GM23338 (cell line): ENCODE measurements around the gene CARNS1. TPM values are rescaled to one million over a fixed set of nuclear protein-coding genes. Genes with fewer than 3 reads are reported as not detected.

ENCODE experiments used
- ATAC-seq: fragments of 200-7000 bp; cut with Tn5 transposase; 3 replicates; pipeline ENCODE4 v1.9.1; 2020
- DNase-seq: peaks from one replicate; pipeline ENCODE4 v3.0.0-alpha.2; 2015; ENCODE audit warnings: low spot score
- H2AFZ ChIP-seq: fragments of 200-600 bp; sonication (generic); 2 replicates; pipeline ENCODE4 v1.8.0; 2016; ENCODE audit warnings: antibody characterized with exemption, mild to moderate bottlenecking, moderate library complexity
- H3F3A ChIP-seq: fragments of 200-600 bp; sonication (generic); replicated peaks from 2 replicates; pipeline ENCODE4 v1.8.0; 2017; ENCODE audit warnings: antibody characterized with exemption, mixed run types, low read depth
- H3K27ac ChIP-seq: fragments of 200-600 bp; sonication (generic); 2 replicates; pipeline ENCODE4 v1.6.1; 2016; ENCODE audit warnings: low read depth
- H3K27me3 ChIP-seq: fragments of 200-600 bp; sonication (generic); 2 replicates; pipeline ENCODE4 v1.8.0; 2016; ENCODE audit warnings: mild to moderate bottlenecking, mixed run types, moderate library complexity; ENCODE audit not compliant: insufficient read depth
- H3K36me3 ChIP-seq: fragments of 200-600 bp; sonication (generic); 2 replicates; pipeline ENCODE4 v1.8.0; 2016; ENCODE audit warnings: mild to moderate bottlenecking; ENCODE audit not compliant: insufficient read depth
- H3K4me1 ChIP-seq: fragments of 200-600 bp; sonication (generic); 2 replicates; pipeline ENCODE4 v1.8.0; 2016; ENCODE audit warnings: mild to moderate bottlenecking, moderate library complexity; ENCODE audit not compliant: insufficient read depth
- H3K4me2 ChIP-seq: fragments of 200-600 bp; sonication (generic); 2 replicates; pipeline ENCODE4 v1.7.1; 2017; ENCODE audit warnings: mixed run types
- H3K4me3 ChIP-seq: fragments of 200-600 bp; sonication (generic); 2 replicates; pipeline ENCODE4 v1.6.1; 2016; ENCODE audit warnings: mixed run types
- H3K79me2 ChIP-seq: fragments of 200-600 bp; sonication (generic); replicated peaks from 2 replicates; pipeline ENCODE4 v1.8.0; 2017; ENCODE audit warnings: mild to moderate bottlenecking; ENCODE audit not compliant: insufficient read depth
- H3K9me2 ChIP-seq: fragments of 200-600 bp; sonication (generic); 2 replicates; pipeline ENCODE4 v1.8.0; 2017; ENCODE audit not compliant: insufficient read depth
- H4K20me1 ChIP-seq: fragments of 200-600 bp; sonication (generic); replicated peaks from 2 replicates; pipeline ENCODE4 v1.8.0; 2017; ENCODE audit warnings: mild to moderate bottlenecking; ENCODE audit not compliant: insufficient read depth
- H3K27ac Mint-ChIP-seq: 2 replicates; pipeline ENCODE4 v1.8.0; 2020; ENCODE audit warnings: inconsistent platforms, mild to moderate bottlenecking, moderate library complexity, mixed read lengths
- H3K27me3 Mint-ChIP-seq: 3 replicates; pipeline ENCODE4 v1.8.0; 2022; ENCODE audit warnings: low read depth, mild to moderate bottlenecking, moderate library complexity, mixed read lengths, inconsistent platforms; ENCODE audit not compliant: insufficient read depth, poor library complexity
- H3K36me3 Mint-ChIP-seq: 3 replicates; pipeline ENCODE4 v1.8.0; 2021; ENCODE audit warnings: low read depth, mild to moderate bottlenecking, inconsistent platforms, moderate library complexity, mixed read lengths
- H3K4me1 Mint-ChIP-seq: 3 replicates; pipeline ENCODE4 v1.8.0; 2020; ENCODE audit warnings: mild to moderate bottlenecking, inconsistent platforms, mixed read lengths
- H3K4me3 Mint-ChIP-seq: 3 replicates; pipeline ENCODE4 v1.8.0; 2021; ENCODE audit warnings: moderate library complexity, mild to moderate bottlenecking, inconsistent platforms, mixed read lengths
- H3K9me3 Mint-ChIP-seq: 3 replicates; pipeline ENCODE4 v1.8.0; 2020; ENCODE audit warnings: moderate library complexity, mild to moderate bottlenecking, inconsistent platforms, mixed read lengths
- CREB1 ChIP-seq: fragments of 250-450 bp; sonication (Bioruptor Pico); IDR thresholded peaks from 2 replicates; pipeline ENCODE4 v1.5.0; 2020; ENCODE audit warnings: low read depth, mild to moderate bottlenecking, moderate library complexity
- EZH2phosphoT487 ChIP-seq: fragments of 200-600 bp; sonication (generic); IDR thresholded peaks from one replicate; pipeline ENCODE4 v1.8.1; 2018; ENCODE audit warnings: antibody characterized with exemption; ENCODE audit not compliant: unreplicated experiment
- NANOG ChIP-seq: IDR thresholded peaks from 2 replicates; pipeline ENCODE4 v1.6.1; 2016; ENCODE audit warnings: antibody characterized with exemption, borderline replicate concordance
- POLR2AphosphoS5 ChIP-seq: IDR thresholded peaks from 2 replicates; pipeline ENCODE4 v1.6.1; 2016; ENCODE audit warnings: antibody characterized with exemption, low read depth
- STAT1 ChIP-seq: IDR thresholded peaks from one replicate; pipeline ENCODE4 v1.6.1; 2016; ENCODE audit warnings: antibody characterized with exemption; ENCODE audit not compliant: unreplicated experiment
- ZNF114 ChIP-seq: fragments of 250-450 bp; sonication (Bioruptor Pico); IDR thresholded peaks from 2 replicates; pipeline ENCODE4 v1.5.0; 2020; ENCODE audit warnings: mild to moderate bottlenecking, moderate library complexity
- ZNF331 ChIP-seq: fragments of 250-450 bp; sonication (Bioruptor Pico); IDR thresholded peaks from 2 replicates; pipeline ENCODE4 v1.5.0; 2020; ENCODE audit warnings: low read depth, mild to moderate bottlenecking, moderate library complexity
- polyA plus RNA-seq: library from polyadenylated mRNA; unstranded; fragments of >200 nt; fragmentation: Nextera tagmentation; extraction: Ambion mirVana; gene quantifications from 2 replicates; pipeline ENCODE4 v1.2.1, GENCODE V29; 2016
- total RNA-seq: library from RNA; depleted of rRNA; stranded (reverse); fragments of >200 nt; shearing (Covaris generic); gene quantifications from 2 replicates; pipeline ENCODE4 v1.2.3, GENCODE V29; 2014
- TF ChIP-seq, protein P1 (sequence below): IDR thresholded peaks from 2 replicates; pipeline ENCODE4 v1.6.1; 2016; ENCODE audit warnings: antibody characterized with exemption
- TF ChIP-seq, protein P2 (sequence below): IDR thresholded peaks from one replicate; pipeline ENCODE4 v1.6.1; 2018; ENCODE audit warnings: antibody characterized with exemption; ENCODE audit not compliant: unreplicated experiment
- TF ChIP-seq, protein P3 (sequence below): fragments of 250-450 bp; sonication (Bioruptor Pico); IDR thresholded peaks from 2 replicates; pipeline ENCODE4 v1.5.0; 2020; ENCODE audit warnings: mild to moderate bottlenecking, moderate library complexity
- TF ChIP-seq, protein P4 (sequence below), 2 experiments: fragments of 200-600 bp in 1 of 2; sonication (generic) in 1 of 2; conservative IDR thresholded peaks; 2 replicates each; pipeline versions ENCODE4 v1.5.1 to v1.6.1; 2016 to 2017; ENCODE audit warnings: antibody characterized with exemption in 2 of 2, low read depth in 2 of 2, mild to moderate bottlenecking in 2 of 2, moderate library complexity in 1 of 2

CARNS1 gene
- total and polyA plus RNA-seq, 2 experiments from 2014 or later, result 0.52 to 0.76 TPM

DNA sequence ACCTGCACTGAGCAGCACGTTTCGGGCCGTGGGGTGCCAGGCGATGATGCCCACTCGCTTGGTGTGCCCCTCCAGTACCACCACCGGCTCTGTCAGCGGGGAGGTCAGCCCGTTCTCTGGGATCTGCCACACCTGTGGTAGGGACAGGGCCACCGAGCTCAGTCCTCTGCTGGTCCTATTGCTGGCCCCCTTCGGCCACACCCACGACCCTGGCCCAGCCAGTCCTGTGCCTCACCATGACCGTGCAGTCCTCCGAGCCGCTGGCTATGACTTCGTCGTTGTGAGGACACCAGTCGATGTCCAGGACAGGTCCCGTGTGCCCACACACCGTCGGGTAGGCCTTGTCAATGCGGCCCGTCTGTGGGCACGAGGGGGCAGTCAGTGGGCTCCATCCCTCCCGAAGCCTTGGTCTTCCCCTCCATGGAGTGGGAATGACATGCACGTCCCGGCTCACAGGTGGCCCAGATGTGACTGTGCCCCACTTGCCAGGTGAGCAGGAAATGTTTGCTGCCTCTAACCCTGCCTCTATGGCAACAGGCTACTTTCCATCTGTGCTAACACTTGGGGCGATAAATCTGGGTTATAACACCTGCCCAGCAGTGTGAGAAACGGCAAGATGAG is 26.4 kb downstream of the CARNS1 start:
- DNase-seq, result no peak
- Mint-ChIP-seq H3K36me3 (peaks cover 25% of the 10 kb centered on the region), H3K27ac (no peak overlapping the region), H3K4me3 (peak overlapping the region; percentile 88), H3K27me3 (peaks cover 19% of the 10 kb centered on the region), H3K4me1 (peaks cover 17% of the 10 kb centered on the region), H3K9me3 (no peaks in the 10 kb centered on the region)
- H3K4me1 ChIP-seq, result peaks cover 14% of the 10 kb centered on the region; the same call in 1 of the 2 replicates
- no peaks in the 10 kb centered on the region for H3K9me2 ChIP-seq
- no peak overlapping the region for H3K4me3 ChIP-seq
- ATAC-seq, result no peak
- H3K79me2 ChIP-seq, result no peaks in the 10 kb centered on the region
- TF ChIP-seq, protein P1, sequence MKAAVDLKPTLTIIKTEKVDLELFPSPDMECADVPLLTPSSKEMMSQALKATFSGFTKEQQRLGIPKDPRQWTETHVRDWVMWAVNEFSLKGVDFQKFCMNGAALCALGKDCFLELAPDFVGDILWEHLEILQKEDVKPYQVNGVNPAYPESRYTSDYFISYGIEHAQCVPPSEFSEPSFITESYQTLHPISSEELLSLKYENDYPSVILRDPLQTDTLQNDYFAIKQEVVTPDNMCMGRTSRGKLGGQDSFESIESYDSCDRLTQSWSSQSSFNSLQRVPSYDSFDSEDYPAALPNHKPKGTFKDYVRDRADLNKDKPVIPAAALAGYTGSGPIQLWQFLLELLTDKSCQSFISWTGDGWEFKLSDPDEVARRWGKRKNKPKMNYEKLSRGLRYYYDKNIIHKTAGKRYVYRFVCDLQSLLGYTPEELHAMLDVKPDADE, result no peak
- TF ChIP-seq, protein P2, sequence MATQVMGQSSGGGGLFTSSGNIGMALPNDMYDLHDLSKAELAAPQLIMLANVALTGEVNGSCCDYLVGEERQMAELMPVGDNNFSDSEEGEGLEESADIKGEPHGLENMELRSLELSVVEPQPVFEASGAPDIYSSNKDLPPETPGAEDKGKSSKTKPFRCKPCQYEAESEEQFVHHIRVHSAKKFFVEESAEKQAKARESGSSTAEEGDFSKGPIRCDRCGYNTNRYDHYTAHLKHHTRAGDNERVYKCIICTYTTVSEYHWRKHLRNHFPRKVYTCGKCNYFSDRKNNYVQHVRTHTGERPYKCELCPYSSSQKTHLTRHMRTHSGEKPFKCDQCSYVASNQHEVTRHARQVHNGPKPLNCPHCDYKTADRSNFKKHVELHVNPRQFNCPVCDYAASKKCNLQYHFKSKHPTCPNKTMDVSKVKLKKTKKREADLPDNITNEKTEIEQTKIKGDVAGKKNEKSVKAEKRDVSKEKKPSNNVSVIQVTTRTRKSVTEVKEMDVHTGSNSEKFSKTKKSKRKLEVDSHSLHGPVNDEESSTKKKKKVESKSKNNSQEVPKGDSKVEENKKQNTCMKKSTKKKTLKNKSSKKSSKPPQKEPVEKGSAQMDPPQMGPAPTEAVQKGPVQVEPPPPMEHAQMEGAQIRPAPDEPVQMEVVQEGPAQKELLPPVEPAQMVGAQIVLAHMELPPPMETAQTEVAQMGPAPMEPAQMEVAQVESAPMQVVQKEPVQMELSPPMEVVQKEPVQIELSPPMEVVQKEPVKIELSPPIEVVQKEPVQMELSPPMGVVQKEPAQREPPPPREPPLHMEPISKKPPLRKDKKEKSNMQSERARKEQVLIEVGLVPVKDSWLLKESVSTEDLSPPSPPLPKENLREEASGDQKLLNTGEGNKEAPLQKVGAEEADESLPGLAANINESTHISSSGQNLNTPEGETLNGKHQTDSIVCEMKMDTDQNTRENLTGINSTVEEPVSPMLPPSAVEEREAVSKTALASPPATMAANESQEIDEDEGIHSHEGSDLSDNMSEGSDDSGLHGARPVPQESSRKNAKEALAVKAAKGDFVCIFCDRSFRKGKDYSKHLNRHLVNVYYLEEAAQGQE, result no peak
- TF ChIP-seq ZNF114 (CRISPR knock-in tag), result no peak
- no peak for TF ChIP-seq POLR2AphosphoS5
- TF ChIP-seq ZNF331 (CRISPR knock-in tag), result no peak
- TF ChIP-seq EZH2phosphoT487, result no peak
- TF ChIP-seq, protein P3, sequence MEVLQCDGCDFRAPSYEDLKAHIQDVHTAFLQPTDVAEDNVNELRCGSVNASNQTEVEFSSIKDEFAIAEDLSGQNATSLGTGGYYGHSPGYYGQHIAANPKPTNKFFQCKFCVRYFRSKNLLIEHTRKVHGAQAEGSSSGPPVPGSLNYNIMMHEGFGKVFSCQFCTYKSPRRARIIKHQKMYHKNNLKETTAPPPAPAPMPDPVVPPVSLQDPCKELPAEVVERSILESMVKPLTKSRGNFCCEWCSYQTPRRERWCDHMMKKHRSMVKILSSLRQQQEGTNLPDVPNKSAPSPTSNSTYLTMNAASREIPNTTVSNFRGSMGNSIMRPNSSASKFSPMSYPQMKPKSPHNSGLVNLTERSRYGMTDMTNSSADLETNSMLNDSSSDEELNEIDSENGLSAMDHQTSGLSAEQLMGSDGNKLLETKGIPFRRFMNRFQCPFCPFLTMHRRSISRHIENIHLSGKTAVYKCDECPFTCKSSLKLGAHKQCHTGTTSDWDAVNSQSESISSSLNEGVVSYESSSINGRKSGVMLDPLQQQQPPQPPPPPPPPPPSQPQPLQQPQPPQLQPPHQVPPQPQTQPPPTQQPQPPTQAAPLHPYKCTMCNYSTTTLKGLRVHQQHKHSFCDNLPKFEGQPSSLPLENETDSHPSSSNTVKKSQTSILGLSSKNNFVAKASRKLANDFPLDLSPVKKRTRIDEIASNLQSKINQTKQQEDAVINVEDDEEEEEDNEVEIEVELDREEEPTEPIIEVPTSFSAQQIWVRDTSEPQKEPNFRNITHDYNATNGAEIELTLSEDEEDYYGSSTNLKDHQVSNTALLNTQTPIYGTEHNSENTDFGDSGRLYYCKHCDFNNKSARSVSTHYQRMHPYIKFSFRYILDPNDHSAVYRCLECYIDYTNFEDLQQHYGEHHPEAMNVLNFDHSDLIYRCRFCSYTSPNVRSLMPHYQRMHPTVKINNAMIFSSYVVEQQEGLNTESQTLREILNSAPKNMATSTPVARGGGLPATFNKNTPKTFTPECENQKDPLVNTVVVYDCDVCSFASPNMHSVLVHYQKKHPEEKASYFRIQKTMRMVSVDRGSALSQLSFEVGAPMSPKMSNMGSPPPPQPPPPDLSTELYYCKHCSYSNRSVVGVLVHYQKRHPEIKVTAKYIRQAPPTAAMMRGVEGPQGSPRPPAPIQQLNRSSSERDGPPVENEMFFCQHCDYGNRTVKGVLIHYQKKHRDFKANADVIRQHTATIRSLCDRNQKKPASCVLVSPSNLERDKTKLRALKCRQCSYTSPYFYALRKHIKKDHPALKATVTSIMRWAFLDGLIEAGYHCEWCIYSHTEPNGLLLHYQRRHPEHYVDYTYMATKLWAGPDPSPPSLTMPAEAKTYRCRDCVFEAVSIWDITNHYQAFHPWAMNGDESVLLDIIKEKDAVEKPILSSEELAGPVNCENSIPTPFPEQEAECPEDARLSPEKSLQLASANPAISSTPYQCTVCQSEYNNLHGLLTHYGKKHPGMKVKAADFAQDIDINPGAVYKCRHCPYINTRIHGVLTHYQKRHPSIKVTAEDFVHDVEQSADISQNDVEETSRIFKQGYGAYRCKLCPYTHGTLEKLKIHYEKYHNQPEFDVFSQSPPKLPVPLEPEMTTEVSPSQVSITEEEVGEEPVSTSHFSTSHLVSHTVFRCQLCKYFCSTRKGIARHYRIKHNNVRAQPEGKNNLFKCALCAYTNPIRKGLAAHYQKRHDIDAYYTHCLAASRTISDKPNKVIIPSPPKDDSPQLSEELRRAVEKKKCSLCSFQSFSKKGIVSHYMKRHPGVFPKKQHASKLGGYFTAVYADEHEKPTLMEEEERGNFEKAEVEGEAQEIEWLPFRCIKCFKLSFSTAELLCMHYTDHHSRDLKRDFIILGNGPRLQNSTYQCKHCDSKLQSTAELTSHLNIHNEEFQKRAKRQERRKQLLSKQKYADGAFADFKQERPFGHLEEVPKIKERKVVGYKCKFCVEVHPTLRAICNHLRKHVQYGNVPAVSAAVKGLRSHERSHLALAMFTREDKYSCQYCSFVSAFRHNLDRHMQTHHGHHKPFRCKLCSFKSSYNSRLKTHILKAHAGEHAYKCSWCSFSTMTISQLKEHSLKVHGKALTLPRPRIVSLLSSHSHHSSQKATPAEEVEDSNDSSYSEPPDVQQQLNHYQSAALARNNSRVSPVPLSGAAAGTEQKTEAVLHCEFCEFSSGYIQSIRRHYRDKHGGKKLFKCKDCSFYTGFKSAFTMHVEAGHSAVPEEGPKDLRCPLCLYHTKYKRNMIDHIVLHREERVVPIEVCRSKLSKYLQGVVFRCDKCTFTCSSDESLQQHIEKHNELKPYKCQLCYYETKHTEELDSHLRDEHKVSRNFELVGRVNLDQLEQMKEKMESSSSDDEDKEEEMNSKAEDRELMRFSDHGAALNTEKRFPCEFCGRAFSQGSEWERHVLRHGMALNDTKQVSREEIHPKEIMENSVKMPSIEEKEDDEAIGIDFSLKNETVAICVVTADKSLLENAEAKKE (CRISPR knock-in tag), result no peak
- no peak for TF ChIP-seq CREB1 (CRISPR knock-in tag)
- TF ChIP-seq, protein P4, sequence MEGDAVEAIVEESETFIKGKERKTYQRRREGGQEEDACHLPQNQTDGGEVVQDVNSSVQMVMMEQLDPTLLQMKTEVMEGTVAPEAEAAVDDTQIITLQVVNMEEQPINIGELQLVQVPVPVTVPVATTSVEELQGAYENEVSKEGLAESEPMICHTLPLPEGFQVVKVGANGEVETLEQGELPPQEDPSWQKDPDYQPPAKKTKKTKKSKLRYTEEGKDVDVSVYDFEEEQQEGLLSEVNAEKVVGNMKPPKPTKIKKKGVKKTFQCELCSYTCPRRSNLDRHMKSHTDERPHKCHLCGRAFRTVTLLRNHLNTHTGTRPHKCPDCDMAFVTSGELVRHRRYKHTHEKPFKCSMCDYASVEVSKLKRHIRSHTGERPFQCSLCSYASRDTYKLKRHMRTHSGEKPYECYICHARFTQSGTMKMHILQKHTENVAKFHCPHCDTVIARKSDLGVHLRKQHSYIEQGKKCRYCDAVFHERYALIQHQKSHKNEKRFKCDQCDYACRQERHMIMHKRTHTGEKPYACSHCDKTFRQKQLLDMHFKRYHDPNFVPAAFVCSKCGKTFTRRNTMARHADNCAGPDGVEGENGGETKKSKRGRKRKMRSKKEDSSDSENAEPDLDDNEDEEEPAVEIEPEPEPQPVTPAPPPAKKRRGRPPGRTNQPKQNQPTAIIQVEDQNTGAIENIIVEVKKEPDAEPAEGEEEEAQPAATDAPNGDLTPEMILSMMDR (conservative IDR thresholded peaks at IDR 0.05; ENCODE audit: low read depth in 2 of 2), result no peak
- no peak for TF ChIP-seq NANOG
- TF ChIP-seq STAT1, result no peak
- no peak overlapping the region for H3K27ac ChIP-seq
- no peaks in the 10 kb centered on the region for H4K20me1 ChIP-seq
- no peaks in the 10 kb centered on the region for H3K27me3 ChIP-seq
- 0 out of 2 replicates have a peak, but pooled peaks cover 16% of the 10 kb centered on the region for H3F3A ChIP-seq
- 0 out of 2 replicates have a peak, but pooled peaks cover 3% of the 10 kb centered on the region for H3K36me3 ChIP-seq
- no peak overlapping the region for H3K4me2 ChIP-seq
- H2AFZ ChIP-seq, result no peak overlapping the region
